Gastrocnemius medialis (tissue), 4 donors: ENCODE measurements around the gene COMMD8.

Experiments
- POLR2A ChIP-seq, 2 donors: fragments of 450-650 bp; IDR thresholded peaks; one replicate each; pipeline ENCODE4 v1.6.1; 2017; ENCODE audit warnings: antibody characterized with exemption in 2 of 2, mild to moderate bottlenecking in 2 of 2, moderate library complexity in 2 of 2
- TF ChIP-seq, protein P1 (sequence below), 5 experiments: fragments of 450-650 bp in 3 of 5; fragments of 200-600 bp in 2 of 5; sonication (generic) in 2 of 5; IDR thresholded peaks in 4 of 5; conservative IDR thresholded peaks in 1 of 5; 1 replicate in 4 of 5; 2 replicates in 1 of 5; pipeline ENCODE4 v1.5.1; 2016 to 2019; ENCODE audit warnings: antibody characterized with exemption in 5 of 5, mild to moderate bottlenecking in 3 of 5, moderate library complexity in 3 of 5

- TF ChIP-seq, protein P1, sequence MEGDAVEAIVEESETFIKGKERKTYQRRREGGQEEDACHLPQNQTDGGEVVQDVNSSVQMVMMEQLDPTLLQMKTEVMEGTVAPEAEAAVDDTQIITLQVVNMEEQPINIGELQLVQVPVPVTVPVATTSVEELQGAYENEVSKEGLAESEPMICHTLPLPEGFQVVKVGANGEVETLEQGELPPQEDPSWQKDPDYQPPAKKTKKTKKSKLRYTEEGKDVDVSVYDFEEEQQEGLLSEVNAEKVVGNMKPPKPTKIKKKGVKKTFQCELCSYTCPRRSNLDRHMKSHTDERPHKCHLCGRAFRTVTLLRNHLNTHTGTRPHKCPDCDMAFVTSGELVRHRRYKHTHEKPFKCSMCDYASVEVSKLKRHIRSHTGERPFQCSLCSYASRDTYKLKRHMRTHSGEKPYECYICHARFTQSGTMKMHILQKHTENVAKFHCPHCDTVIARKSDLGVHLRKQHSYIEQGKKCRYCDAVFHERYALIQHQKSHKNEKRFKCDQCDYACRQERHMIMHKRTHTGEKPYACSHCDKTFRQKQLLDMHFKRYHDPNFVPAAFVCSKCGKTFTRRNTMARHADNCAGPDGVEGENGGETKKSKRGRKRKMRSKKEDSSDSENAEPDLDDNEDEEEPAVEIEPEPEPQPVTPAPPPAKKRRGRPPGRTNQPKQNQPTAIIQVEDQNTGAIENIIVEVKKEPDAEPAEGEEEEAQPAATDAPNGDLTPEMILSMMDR (IDR thresholded peaks at IDR 0.05 in 4 of 5, conservative IDR thresholded peaks at IDR 0.05 in 1 of 5), result no peak
- TF ChIP-seq POLR2A (IDR thresholded peaks at IDR 0.05), result no peak
Measured at GRCh38 chr4:47466056-47466785, 2.7 kb upstream of the COMMD8 start.
